Stimulated activated CD8-positive, alpha-beta memory T cell treated with anti-CD3 and anti-CD28 coated beads, Interleukin-15, amount 100 ng/mL, for 4 hours (primary cell): Measurements from ENCODE around the gene UBTD2.

ENCODE experiments used
- DNase-seq, 2 donors: peaks; one replicate each; pipeline ENCODE4 v3.0.0-alpha.2; 2020; ENCODE audit warnings: low read depth in 2 of 2

Gene UBTD2

DNA sequence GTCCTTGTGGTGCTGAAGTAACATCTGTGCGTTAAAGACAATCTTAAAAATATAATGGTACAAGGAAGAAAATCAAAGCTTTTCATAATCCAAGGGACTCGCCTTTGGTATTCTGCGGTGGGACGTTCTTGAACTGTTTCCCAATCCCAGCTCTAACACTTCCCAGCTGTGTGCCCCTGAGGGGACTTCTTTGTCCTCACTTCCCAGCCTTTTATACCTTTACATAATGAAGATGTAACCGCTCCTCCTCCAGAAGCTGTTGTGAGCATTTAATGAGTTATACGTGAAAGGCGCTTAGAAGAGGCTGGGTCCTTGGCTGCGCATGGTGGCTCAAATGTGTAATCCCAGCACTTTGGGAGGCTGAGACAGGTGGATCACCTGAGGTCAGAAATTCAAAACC is 112.4 kb downstream of the UBTD2 start:
- DNase-seq: no peak

DNA sequence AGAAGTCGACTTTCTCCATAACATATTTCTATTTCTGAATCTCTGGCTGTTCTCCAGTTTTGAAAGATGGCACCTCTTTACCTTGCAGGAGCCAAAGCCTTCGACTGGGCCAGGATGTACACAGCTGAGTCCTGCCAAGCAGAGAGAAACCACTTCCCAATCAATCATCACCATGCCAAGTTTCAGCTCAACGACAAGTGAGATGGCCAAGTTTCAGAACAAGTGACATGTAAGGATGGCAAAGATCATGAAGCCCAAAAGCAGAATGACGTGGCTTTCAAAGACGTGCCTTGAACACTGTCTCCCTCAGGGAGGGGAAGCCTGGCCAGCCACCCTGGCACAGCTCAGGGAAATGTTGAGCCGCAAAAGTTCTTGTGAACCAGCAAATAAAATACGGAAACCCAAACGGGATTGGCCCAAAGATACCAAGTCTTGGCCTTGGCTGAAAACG is 113.3 kb downstream of the UBTD2 start:
- DNase-seq: no peak

DNA sequence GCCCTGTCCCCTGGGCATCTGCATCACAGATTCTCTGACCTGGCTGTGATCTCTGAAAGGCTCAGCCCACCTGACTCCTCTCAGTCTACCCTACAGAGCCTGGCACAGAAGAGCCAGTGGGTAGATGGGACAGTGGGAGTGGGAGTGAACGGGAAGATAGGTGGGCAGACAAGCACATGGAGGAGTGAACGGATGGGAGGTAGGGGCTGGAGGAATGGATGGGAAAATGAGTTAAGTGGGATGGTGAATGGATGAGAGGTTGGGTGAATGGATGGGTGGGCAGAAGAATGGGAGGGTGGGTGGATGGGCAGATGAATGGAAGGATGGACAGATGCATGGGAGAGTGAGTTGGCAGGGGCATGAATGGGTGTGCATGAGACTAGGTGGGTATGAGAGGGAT is 114.3 kb downstream of the UBTD2 start:
- no peak for DNase-seq

DNA sequence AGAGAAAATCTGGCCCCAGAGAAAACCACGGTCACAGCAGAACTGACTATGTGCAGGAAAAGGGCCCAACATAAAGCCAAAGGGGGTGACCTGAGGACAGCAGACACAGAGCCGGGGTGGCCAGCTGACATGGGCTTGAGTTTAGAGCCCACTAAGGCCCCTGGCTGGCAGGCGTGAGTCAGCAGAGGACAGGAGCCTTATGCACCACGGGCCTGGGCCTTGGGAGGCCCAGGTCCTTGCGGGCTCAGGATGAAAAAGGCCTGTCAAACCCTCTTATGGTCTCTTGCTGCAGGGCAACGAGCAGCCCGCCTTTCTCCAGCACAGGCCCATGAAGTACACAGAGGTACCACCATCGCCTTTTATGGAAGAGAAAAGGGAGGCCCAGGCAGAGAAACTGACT is 115.3 kb downstream of the UBTD2 start:
- no peak for DNase-seq

DNA sequence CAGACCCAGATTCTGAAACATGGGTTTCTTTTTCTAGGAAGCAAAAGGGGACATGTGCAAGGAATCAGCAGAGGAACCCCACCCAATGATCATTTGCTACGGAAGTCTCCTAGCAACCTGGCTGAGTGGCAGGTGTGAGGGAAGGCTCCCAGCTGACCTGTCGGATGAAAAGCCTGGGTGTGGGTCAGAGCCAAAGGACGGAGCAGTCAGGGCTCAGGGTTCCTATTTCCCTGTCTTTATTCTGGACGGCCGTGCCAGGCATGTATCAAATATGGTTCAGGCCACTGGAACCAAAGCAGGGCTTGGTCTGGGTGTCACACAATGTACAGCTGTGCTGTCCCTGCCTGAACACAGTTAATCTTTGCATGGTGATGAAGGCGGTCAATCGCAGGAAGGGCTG is 115.7 kb downstream of the UBTD2 start:
- no peak for DNase-seq

DNA sequence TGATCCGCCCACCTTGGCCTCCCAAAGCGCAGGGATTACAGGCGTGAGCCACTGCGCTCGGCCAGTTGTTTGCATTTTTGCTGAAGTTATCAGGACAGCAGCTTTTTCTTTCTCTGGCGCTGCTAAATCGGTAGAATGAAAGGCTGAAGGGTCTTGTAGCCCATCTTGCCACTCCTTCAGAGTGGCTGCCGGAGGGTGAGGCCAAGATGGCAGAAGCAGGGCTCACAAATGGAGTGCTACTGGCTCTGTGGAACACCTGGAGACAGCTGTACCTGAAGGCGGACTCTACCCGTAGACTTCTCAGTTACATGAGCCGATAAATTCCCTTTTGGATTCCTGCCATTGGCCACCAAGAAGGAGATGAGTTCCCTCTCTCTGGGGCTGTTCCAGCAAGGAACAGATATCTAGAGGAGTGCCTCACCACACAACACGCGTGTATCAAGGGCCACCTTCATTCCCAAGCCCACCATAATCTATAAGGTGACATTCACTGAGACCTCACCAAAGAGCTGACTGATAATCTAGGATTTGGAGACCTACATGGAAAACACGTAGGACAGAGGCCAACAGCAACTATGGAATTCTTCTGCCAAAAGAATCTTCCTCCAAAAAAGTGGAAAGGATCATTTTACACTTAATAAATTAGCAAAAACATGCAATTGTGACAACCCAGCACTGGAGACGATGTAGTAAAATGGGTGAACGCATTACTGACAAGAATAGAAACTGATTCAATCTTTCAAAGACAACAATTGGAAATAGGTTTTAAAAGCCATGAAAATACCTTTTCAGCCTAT is 117.3 kb downstream of the UBTD2 start:
- no peak for DNase-seq

GRCh38 chr5:172165465-172165864 is 118.1 kb downstream of the UBTD2 start:
- DNase-seq: no peak

DNA sequence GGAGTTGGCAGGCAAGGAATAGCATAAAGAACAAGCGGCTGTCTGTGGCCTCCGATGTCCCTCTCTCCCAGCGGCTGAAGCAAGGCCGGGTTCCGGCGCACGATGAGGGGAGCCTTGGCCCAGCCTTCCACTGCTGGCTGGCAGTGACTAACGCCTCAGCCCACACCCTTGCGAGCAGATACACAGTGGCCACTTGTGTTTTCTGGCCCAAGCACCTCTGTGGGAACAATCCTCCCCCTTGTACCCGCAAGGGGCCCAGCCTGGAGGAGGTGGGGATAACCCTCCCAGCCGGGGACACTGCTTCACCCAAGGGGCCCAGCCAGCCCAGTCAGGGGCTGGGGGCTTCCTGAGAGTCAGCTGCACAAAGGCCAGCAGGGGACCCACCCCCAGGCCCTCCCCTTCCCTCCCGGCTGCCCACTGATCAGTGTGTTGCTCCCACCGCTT is 118.8 kb downstream of the UBTD2 start:
- no peak for DNase-seq

DNA sequence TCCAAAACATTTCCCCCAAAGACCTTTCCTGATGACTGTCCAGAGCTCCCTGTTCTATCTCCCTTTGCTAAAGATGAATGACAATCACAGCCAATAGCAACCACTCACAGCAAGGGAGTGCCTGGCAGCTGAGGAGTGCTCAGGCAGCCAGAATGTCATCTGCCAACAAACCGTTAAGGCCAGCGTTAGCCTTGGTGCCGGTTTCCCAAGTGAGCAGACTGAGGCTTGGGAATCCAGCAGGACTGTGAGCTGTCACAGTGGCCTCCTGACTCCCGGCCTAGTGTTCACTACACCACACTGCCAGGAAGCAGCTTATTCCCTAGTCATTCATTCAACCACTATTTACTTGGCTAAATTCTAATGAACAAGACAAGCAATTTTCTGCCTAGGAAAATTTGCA is 120.2 kb downstream of the UBTD2 start:
- no peak for DNase-seq

- no peak for DNase-seq
These were observed 120.6 kb downstream of the UBTD2 start for GRCh38 chr5:172162987-172163343.

- no peak for DNase-seq
These were observed 121.1 kb downstream of the UBTD2 start for GRCh38 chr5:172162323-172162986.

- no peak for DNase-seq
These were observed 123.1 kb downstream of the UBTD2 start for GRCh38 chr5:172160506-172160905.
